GM12878 (cell line): ENCODE results near the gene GABBR2. TPM values are rescaled to one million over a fixed set of nuclear protein-coding genes. Genes with fewer than 3 reads are reported as not detected.

ENCODE experiments used
- CHD1 ChIP-seq: IDR thresholded peaks from 2 replicates; pipeline ENCODE4 v1.6.1; 2012; ENCODE audit warnings: low read depth, low read length, improper control_type of control experiment
- LARP7 ChIP-seq: fragments of 450-650 bp; IDR thresholded peaks from 2 replicates; pipeline ENCODE4 v1.6.1; 2017; ENCODE audit warnings: mild to moderate bottlenecking
- NFXL1 ChIP-seq: fragments of 450-650 bp; IDR thresholded peaks from 2 replicates; pipeline ENCODE4 v1.6.1; 2017; ENCODE audit warnings: antibody characterized with exemption, mild to moderate bottlenecking, borderline replicate concordance
- NFYA ChIP-seq: IDR thresholded peaks from 2 replicates; pipeline ENCODE4 v1.6.1; 2011; ENCODE audit warnings: low read depth, mild to moderate bottlenecking, low read length, improper control_type of control experiment, borderline replicate concordance
- PML ChIP-seq: IDR thresholded peaks from 2 replicates; pipeline ENCODE4 v1.6.1; 2012; ENCODE audit warnings: low read length, inconsistent platforms
- RUNX3 ChIP-seq: IDR thresholded peaks from 2 replicates; pipeline ENCODE4 v1.6.1; 2012; ENCODE audit warnings: low read length, inconsistent platforms
- TCF3 ChIP-seq: IDR thresholded peaks from 2 replicates; pipeline ENCODE4 v1.6.1; 2012; ENCODE audit warnings: low read depth, mild to moderate bottlenecking, low read length, borderline replicate concordance; ENCODE audit not compliant: insufficient read depth
- polyA plus RNA-seq, 11 experiments: library from polyadenylated mRNA; depleted of rRNA in 4 of 11; unstranded in 6 of 11; stranded (reverse) in 5 of 11; fragments of >200 nt; fragmentation: Nextera tagmentation in 4 of 11; fragmentation: Illumina TruSeq in 1 of 11; extraction: Ambion mirVana in 4 of 11; extraction: Trizol in 1 of 11; gene quantifications; 1 replicate in 1 of 11; 2 replicates in 10 of 11; pipeline versions ENCODE4 v1.2.1 to v1.2.3, GENCODE V29; 2011 to 2016; ENCODE audit warnings: inconsistent platforms in 2 of 11, missing spikeins in 2 of 11, low read depth in 1 of 11
- total RNA-seq, 4 experiments: library from RNA; depleted of rRNA in 3 of 4; stranded (reverse); fragments of >200 nt in 3 of 4; fragmentation: Illumina TruSeq in 1 of 4; extraction: Trizol in 1 of 4; gene quantifications; 2 replicates each; pipeline versions ENCODE4 v1.2.1 to v1.2.3, GENCODE V29; 2013 to 2021
- TF ChIP-seq, protein P1 (sequence below): IDR thresholded peaks from 2 replicates; pipeline ENCODE4 v1.6.1; 2012; ENCODE audit warnings: improper control_type of control experiment, low read depth, low read length; ENCODE audit not compliant: insufficient replicate concordance
- TF ChIP-seq, protein P2 (sequence below): fragments of 150-350 bp; IDR thresholded peaks from 2 replicates; pipeline ENCODE4 v1.6.1; 2014; ENCODE audit warnings: mild to moderate bottlenecking, low read depth, low read length

The GABBR2 gene
- total and polyA plus RNA-seq, 10 of the 15 experiments (the other 5 are each of a cell fraction or from before 2014, with no cell fraction given), result 0.02 to 2.2 (median 0.06) TPM; not detected in 2

DNA sequence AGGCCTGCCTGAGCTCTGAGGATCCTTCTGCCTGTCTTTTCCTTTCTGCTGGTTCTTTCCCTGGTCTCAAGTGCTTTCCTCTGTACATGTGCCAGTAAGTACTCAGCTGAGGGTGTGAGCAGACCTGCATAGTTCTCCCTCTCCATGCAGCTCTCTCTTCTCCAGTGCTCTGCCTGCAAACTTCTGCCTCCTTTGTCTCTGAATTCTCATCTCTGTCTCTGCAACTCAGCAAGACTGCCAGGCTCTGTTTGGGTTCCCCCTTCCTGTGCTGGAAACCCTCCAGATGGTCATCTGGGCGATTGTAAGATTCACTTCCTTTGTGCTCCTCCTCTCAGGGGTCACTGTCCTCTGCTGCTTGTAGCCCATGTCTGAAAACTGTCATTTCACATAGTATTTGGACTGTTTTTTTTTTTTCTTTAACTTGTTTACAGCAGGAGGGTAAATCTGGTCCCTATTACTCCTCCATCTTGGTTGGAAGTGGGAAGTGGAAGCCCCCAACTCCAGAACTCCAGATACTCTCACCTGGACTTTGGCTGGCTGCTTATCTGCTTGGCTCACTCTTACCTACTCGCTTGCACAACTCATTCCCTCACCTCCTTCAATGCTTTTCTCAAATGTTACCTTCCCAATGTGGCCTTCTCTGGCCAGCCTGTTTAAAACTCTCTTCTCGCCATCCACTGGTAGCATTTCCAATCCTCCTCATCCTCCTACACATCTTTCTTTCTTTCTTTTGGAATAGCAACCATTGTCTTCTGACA is 278.0 kb downstream of the GABBR2 start (continued):
- TF ChIP-seq, protein P1, sequence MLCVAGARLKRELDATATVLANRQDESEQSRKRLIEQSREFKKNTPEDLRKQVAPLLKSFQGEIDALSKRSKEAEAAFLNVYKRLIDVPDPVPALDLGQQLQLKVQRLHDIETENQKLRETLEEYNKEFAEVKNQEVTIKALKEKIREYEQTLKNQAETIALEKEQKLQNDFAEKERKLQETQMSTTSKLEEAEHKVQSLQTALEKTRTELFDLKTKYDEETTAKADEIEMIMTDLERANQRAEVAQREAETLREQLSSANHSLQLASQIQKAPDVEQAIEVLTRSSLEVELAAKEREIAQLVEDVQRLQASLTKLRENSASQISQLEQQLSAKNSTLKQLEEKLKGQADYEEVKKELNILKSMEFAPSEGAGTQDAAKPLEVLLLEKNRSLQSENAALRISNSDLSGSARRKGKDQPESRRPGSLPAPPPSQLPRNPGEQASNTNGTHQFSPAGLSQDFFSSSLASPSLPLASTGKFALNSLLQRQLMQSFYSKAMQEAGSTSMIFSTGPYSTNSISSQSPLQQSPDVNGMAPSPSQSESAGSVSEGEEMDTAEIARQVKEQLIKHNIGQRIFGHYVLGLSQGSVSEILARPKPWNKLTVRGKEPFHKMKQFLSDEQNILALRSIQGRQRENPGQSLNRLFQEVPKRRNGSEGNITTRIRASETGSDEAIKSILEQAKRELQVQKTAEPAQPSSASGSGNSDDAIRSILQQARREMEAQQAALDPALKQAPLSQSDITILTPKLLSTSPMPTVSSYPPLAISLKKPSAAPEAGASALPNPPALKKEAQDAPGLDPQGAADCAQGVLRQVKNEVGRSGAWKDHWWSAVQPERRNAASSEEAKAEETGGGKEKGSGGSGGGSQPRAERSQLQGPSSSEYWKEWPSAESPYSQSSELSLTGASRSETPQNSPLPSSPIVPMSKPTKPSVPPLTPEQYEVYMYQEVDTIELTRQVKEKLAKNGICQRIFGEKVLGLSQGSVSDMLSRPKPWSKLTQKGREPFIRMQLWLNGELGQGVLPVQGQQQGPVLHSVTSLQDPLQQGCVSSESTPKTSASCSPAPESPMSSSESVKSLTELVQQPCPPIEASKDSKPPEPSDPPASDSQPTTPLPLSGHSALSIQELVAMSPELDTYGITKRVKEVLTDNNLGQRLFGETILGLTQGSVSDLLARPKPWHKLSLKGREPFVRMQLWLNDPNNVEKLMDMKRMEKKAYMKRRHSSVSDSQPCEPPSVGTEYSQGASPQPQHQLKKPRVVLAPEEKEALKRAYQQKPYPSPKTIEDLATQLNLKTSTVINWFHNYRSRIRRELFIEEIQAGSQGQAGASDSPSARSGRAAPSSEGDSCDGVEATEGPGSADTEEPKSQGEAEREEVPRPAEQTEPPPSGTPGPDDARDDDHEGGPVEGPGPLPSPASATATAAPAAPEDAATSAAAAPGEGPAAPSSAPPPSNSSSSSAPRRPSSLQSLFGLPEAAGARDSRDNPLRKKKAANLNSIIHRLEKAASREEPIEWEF, result no peak
- TF ChIP-seq CHD1, result no peak
- TF ChIP-seq LARP7, result no peak
- TF ChIP-seq, protein P2, sequence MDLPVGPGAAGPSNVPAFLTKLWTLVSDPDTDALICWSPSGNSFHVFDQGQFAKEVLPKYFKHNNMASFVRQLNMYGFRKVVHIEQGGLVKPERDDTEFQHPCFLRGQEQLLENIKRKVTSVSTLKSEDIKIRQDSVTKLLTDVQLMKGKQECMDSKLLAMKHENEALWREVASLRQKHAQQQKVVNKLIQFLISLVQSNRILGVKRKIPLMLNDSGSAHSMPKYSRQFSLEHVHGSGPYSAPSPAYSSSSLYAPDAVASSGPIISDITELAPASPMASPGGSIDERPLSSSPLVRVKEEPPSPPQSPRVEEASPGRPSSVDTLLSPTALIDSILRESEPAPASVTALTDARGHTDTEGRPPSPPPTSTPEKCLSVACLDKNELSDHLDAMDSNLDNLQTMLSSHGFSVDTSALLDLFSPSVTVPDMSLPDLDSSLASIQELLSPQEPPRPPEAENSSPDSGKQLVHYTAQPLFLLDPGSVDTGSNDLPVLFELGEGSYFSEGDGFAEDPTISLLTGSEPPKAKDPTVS, result no peak
- no peak for TF ChIP-seq PML
- no peak for TF ChIP-seq NFXL1
- TF ChIP-seq NFYA, result no peak
- TF ChIP-seq TCF3, result no peak
- TF ChIP-seq RUNX3, result no peak
- TF ChIP-seq, all 136 proteins: peak for 0
